NCI-H2029 treated with DMSO at 0.1 percent for 48 hours (cell line): ENCODE results near the gene OR4B1.
"Not testable (repeated sequence)": the region's sequence is repeated elsewhere in the genome, so short reads cannot be mapped to it uniquely, and the experiment has no call there.

Source experiments
- DNase-seq: peaks from one replicate; lab custom pipeline; 2025; lab: John Stamatoyannopoulos, UW

The OR4B1 gene, protein sequence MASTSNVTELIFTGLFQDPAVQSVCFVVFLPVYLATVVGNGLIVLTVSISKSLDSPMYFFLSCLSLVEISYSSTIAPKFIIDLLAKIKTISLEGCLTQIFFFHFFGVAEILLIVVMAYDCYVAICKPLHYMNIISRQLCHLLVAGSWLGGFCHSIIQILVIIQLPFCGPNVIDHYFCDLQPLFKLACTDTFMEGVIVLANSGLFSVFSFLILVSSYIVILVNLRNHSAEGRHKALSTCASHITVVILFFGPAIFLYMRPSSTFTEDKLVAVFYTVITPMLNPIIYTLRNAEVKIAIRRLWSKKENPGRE

GRCh38 chr11:48216510-48216909 lies at the start of gene OR4B1:
OR4B1 (plus strand) TSS chr11:48216810; CDS start chr11:48216810, 0 bp downstream.
- no peak for DNase-seq

GRCh38 chr11:48167380-48167779 lies 49.2 kb upstream of the OR4B1 start:
- DNase-seq, result no peak

DNA sequence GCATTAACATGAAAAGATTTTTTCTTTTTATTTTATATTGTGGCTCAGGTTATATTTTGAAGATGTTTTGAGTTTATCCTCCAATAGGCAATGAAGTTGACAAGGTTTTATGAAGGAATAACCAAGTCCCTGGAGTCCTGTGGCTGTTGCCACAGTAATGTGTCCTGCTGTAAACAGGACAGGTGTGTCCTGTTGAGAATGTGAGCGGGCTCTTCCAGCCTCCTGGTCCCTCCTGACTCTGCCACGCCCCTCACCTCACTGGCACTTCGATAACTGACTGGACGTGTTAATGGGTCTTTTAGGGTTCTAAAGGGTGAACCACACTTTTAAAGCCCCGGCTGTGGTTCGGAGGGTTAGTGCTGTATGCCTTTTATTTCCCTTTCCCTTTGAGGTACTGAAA lies 47.8 kb upstream of the OR4B1 start:
- no peak for DNase-seq

- no peak for DNase-seq
These were observed 47.4 kb upstream of the OR4B1 start for GRCh38 chr11:48169259-48169658.

GRCh38 chr11:48169717-48170116 lies 46.9 kb upstream of the OR4B1 start:
- no peak for DNase-seq

DNA sequence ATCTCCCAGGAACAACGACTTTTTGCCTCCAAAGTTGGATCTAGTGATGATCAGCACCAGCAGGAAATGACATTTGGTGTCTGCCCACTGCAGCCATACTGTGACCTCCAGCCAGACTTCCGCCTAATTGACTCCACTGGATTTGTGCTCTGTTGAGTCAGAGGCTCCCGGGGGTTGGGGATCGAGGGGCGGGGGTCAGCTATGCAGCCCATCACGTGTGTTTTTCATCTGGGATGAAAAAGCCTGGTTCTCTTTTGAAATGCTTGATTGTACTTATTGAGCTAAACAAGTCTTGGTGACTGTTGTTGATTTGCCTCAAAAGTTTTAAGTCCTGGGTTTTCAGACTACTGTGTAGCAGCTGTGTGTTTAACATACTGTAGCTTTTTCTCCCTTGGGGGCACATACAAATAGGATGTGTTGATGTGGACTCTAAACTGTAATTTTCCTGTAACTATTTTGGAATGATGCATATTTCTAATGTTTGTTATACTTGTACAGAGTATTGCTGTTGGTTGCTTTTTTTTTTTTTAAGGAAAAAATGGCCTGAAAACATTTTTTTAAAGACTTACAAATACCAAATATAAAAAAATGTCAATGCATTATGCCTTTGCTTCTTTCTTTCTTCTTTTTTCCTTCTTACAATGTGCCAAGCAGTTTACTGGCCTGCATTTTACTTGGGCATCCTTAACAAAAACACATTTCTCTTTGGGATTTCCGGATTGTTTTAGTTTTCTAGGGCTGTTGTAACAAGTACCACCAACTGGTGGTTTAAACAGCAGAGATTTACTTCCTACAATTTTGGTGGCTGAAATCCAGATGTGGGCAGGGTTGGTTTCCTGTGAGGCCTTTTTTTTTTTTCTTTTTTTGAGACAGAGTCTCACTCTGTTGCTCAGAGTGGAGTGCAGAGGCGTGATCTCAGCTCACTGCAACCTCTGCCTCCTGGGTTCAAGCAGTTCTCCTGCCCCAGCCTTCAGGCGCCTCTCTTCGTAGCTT lies 46.1 kb upstream of the OR4B1 start:
- no peak for DNase-seq

- peak; percentile 12 for DNase-seq
These were observed 43.6 kb upstream of the OR4B1 start for GRCh38 chr11:48172818-48173609.

GRCh38 chr11:48177661-48178060 lies 38.9 kb upstream of the OR4B1 start:
- DNase-seq, result no peak

GRCh38 chr11:48180627-48181026 lies 36.0 kb upstream of the OR4B1 start:
- no peak for DNase-seq

GRCh38 chr11:48182860-48183526 lies 33.6 kb upstream of the OR4B1 start:
- no peak for DNase-seq

DNA sequence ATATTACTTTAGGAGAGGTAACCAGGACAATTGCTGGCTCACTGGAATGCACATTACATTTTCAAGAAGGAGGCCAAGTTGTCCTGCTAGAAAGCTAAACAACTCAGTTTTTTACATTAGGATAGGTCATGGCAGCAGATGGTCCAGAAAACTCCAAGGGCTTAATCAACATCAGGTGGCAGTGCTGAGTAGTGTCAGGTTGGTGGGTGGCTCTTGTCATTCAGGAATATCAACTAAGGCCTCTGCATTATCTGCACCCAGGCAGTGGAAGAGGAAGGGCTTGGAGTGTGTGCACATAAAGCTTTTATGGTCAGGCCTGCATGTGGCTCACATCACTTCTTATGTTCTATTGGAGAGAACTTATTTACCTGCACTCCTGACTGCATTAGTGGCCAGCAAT lies 32.2 kb upstream of the OR4B1 start:
- DNase-seq, result no peak

DNA sequence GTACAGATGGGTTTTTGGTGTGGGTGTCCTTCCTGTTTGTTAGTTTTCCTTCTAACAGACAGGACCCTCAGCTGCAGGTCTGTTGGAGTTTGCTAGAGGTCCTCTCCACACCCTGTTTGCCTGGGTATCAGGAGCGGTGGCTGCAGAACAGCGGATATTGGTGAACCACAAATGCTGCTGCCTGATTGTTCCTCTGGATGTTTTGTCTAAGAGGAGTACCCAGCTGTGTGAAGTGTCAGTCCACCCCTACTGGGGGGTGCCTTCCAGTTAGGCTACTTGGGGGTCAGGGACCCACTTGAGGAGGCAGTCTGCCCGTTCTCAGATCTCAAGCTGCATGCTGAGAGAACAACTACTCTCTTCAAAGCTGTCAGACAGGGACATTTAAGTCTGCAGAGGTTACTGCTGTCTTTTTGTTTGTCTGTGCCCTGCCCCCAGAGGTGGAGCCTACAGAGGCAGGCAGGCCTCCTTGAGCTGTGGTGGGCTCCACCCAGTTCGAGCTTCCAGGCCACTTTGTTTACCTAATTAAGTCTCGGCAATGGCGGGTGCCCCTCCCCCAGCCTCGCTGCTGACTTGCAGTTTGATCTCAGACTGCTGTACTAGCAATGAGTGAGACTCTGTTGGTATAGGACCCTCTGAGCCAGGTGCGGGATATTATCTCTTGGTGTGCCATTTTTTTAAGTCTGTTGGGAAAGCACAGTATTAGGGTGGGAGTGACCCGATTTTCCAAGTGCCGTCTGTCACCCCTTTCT lies 25.5 kb upstream of the OR4B1 start:
- DNase-seq, result not testable (repeated sequence)

DNA sequence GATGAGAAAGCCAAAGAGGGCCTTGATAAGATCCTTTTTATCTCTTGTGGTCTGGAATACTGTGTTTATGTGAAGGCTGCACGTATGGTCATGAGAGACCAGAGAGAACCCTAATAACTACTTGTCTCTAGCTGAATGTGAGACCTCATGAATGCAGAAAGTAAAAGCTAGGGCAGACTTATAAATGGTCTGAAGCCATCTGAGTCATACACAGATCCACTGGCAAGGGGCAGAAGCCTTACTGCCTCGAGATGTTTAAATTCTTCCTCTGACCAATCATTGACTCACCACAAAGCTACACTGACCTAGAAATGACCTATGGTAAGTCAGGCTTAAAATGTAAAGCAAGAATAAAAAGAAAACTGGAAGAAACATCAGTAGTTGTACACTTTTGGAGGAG lies 22.7 kb upstream of the OR4B1 start:
- DNase-seq, result no peak

- no peak for DNase-seq
These were observed 8.7 kb upstream of the OR4B1 start for GRCh38 chr11:48207881-48208280.

DNA sequence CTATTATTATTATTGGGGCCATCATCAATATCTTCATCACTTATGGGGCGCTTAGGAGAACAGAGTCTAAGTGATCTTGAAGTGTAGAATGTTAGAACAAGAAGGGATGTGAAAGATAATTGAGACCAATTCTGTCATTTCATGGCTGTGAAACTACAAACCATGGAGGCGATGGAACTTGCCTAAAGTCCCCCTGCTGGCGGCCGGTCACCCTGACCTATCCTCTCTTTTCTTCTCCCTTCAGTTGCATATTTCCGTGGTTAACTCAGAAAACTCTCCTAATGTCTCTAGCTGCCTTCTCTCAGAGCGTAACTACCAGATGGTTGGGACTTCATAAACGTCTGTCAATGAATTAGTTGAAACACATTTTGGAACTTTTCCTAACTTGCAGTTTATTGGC lies 6.6 kb upstream of the OR4B1 start:
- DNase-seq, result no peak

- no peak for DNase-seq
These were observed 12.2 kb downstream of the OR4B1 start for GRCh38 chr11:48228761-48229160.

GRCh38 chr11:48230057-48230456 lies 13.4 kb downstream of the OR4B1 start:
- not testable (repeated sequence) for DNase-seq

DNA sequence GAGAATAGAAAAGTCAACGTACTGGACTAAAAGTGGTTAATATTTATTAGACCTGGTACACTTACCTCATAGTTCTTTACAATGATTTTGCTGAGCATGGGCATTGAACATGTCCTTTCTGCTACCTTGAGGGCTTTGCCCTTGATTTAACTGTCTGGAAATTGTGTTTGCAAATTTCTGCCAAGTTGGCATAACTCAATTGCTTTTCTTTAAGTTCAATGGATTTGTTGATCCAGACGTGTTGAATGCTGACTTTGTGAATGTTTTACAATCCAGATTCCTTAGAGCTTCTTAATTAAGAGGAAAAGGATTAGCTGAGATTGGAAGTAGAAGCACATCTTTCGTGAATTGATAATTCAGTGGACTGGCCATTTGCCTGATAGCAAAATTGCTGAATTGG lies 21.1 kb downstream of the OR4B1 start:
- no peak for DNase-seq

- DNase-seq, result no peak
These were observed 25.9 kb downstream of the OR4B1 start for GRCh38 chr11:48242501-48242900.

DNA sequence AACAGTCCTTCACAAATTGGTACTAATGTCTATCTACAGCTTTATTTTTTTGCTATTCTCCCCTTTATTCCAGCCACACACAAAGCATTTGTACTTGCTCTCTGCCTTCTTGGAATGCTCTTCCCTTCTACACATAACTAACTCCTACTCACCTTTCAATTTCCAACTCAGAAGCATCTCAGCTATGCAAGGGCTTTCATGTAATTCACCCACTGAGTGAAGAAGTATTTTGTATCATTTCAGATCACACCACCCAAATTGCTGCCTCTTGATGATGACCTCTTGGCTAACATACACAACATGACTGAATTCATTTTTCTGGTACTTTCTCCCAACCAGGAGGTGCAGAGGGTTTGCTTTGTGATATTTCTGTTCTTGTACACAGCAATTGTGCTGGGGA lies 28.2 kb downstream of the OR4B1 start, which contains the start of gene OR4X2:
TSS of gene OR4X2 (plus strand) at position 301 of the 400 bp plus-strand sequence. CDS start at position 301, 0 bp downstream.
- DNase-seq, result no peak

GRCh38 chr11:48248902-48249301 lies 32.3 kb downstream of the OR4B1 start:
- no peak for DNase-seq
